Esophagus squamous epithelium (tissue), 5 donors: ENCODE results near the gene RPGRIP1. TPM values are rescaled to one million over a fixed set of nuclear protein-coding genes. Genes with fewer than 3 reads are reported as not detected.

Experiments used
- DNase-seq: peaks from one replicate; lab custom pipeline; 2025; lab: John Stamatoyannopoulos, UW
- H3K27ac ChIP-seq, 4 donors: fragments of 200-600 bp; sonication (generic); one replicate each; pipeline ENCODE4 v1.5.1; 2016 to 2019; ENCODE audit warnings: mild to moderate bottlenecking in 1 of 4
- H3K27me3 ChIP-seq, 4 donors: fragments of 200-600 bp; sonication (generic); 1 replicate in 3 of 4; 2 replicates in 1 of 4; pipeline versions ENCODE4 v1.5.1 to v1.6.0; 2017 to 2021; ENCODE audit warnings: antibody characterized with exemption in 1 of 4
- H3K36me3 ChIP-seq, 3 donors: fragments of 200-600 bp; sonication (generic); one replicate each; pipeline ENCODE4 v1.5.1; 2016 to 2019
- H3K4me1 ChIP-seq, 3 donors: fragments of 200-600 bp; sonication (generic); one replicate each; pipeline ENCODE4 v1.5.1; 2017 to 2019
- H3K4me3 ChIP-seq, 4 donors: fragments of 200-600 bp; sonication (generic); 1 replicate in 3 of 4; 2 replicates in 1 of 4; pipeline ENCODE4 v1.5.1; 2016 to 2019; ENCODE audit warnings: mild to moderate bottlenecking in 2 of 4, moderate library complexity in 1 of 4
- H3K9me3 ChIP-seq, 3 donors: fragments of 200-600 bp; sonication (generic); one replicate each; pipeline ENCODE4 v1.5.1; 2016 to 2019
- POLR2A ChIP-seq, 4 donors: fragments of 450-650 bp; IDR thresholded peaks; one replicate each; pipeline ENCODE4 v1.6.1; 2017; ENCODE audit warnings: antibody characterized with exemption in 4 of 4, mild to moderate bottlenecking in 4 of 4, moderate library complexity in 3 of 4
- WGBS, 2 donors: methylation state at CpG; one replicate each; pipeline ENCODE4 v1.1.5; 2018; 5-methylcytosine and 5-hydroxymethylcytosine counted together
- intact Hi-C: fragments of 100-400 bp; cut with DNase I; formaldehyde crosslinking; loops from one replicate; pipeline ENCODE4 v1.15.0; 2022
- total RNA-seq, 4 donors: library from RNA; depleted of rRNA; stranded (reverse); fragments of >200 nt; gene quantifications; one replicate each; pipeline ENCODE4 v1.1.0, GENCODE V29; 2016
- TF ChIP-seq, protein P1 (sequence below), 6 experiments: fragments of 450-650 bp in 4 of 6; fragments of 200-600 bp in 2 of 6; sonication (generic) in 2 of 6; IDR thresholded peaks; one replicate each; pipeline ENCODE4 v1.5.1; 2016 to 2019; ENCODE audit warnings: antibody characterized with exemption in 6 of 6, mild to moderate bottlenecking in 4 of 6, moderate library complexity in 4 of 6
- donor health status: DM: yes; HTN: yes; CAD: no.

Gene RPGRIP1
- total RNA-seq, 4 donors from 2014 or later, result not detected

DNA sequence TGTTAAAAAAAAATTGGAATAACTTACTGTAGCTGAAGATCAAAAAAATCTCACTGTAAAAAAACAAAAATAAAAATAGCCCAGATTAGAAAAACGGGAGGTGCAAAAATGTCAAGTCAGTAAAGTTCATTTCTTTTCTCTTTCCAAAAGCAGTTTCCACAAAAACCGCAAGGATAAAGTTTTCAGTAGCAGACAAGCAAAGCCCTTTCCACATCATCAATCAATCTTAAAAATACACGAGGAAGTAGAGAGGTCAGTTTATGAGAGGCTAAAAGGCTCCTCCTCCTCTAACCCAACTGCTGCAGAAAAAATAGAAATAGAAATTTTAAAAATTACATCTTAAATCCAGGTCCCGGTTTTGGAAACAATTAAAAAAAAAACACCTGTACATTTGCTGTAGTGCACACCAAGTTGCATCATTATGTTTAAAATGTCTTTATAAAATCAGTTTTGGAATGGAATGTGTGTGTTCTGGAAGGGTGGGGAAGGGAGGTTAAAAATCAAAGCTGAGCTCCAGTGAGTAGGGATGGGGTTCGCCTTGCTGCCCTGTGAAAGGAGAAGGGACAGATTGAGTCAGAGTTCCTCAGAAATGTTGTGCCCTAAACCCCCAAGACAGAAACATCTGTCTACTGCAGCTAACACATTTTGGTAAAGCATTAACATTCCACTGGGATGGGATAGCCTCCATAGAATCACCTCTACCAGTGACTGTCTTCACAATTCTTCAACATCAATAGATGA lies 16.4 kb upstream of the RPGRIP1 start:
- H3K27me3 ChIP-seq, result no peaks in the 10 kb centered on the region
- peaks cover 47 to 96% (median 58%) of the 10 kb centered on the region in 3 donors for H3K4me1 ChIP-seq
- H3K36me3 ChIP-seq, result peaks cover 4 to 81% (median 7%) of the 10 kb centered on the region in 3 donors
- intact Hi-C loops, result no loop called here
- 4 to 10% methylated on average over 5 of the region's 5 CpGs for WGBS, 2 donors
- H3K27ac ChIP-seq, result peak overlapping the region in 3 of 4 donors; percentile 32 to 53 (median 47)
- DNase-seq, result no peak
- peak overlapping the region in 1 of 4 donors; percentile 17 for H3K4me3 ChIP-seq
- TF ChIP-seq, protein P1, sequence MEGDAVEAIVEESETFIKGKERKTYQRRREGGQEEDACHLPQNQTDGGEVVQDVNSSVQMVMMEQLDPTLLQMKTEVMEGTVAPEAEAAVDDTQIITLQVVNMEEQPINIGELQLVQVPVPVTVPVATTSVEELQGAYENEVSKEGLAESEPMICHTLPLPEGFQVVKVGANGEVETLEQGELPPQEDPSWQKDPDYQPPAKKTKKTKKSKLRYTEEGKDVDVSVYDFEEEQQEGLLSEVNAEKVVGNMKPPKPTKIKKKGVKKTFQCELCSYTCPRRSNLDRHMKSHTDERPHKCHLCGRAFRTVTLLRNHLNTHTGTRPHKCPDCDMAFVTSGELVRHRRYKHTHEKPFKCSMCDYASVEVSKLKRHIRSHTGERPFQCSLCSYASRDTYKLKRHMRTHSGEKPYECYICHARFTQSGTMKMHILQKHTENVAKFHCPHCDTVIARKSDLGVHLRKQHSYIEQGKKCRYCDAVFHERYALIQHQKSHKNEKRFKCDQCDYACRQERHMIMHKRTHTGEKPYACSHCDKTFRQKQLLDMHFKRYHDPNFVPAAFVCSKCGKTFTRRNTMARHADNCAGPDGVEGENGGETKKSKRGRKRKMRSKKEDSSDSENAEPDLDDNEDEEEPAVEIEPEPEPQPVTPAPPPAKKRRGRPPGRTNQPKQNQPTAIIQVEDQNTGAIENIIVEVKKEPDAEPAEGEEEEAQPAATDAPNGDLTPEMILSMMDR (IDR thresholded peaks at IDR 0.05), result no peak
- no peak for TF ChIP-seq POLR2A (IDR thresholded peaks at IDR 0.05)
- H3K9me3 ChIP-seq, result no peaks in the 10 kb centered on the region

DNA sequence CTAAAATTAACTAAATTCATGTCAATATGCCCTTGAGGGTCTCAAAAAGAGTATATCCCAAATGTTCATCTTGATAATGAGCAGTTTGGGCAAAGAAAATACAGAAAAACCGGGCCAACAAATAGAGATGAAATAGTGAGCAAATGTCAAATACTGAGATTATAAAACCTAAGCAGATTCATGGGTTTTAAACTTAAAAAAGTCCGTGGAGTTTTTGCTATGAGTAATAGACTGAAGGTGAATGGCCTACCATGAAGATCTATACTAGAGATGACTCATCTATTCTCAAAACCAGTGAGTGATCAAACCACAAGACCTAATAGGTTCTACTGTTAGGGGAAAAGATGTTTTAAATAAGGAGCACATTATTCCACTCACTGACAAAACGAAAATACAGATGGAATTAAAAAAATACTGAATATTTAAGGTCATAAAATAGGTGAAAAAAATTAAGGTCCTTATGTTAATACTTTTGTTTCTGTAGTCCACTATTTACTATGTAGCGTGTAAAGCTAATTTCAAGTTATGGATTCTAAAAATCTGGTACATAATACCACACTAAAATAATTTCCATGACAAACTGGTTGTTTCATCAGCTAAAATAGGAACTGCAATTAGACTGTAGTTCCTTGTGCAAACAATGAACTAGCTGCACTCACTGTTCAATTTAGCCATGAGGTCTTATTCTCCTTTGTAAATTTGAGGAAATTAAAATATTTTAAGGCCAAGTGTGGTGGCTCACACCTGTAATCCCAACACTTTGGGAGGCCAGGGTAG lies 15.7 kb upstream of the RPGRIP1 start:
- TF ChIP-seq, protein P1 (IDR thresholded peaks at IDR 0.05), result no peak
- no peak for TF ChIP-seq POLR2A (IDR thresholded peaks at IDR 0.05)
- H3K36me3 ChIP-seq, result peaks cover 4 to 74% (median 7%) of the 10 kb centered on the region in 3 donors

DNA sequence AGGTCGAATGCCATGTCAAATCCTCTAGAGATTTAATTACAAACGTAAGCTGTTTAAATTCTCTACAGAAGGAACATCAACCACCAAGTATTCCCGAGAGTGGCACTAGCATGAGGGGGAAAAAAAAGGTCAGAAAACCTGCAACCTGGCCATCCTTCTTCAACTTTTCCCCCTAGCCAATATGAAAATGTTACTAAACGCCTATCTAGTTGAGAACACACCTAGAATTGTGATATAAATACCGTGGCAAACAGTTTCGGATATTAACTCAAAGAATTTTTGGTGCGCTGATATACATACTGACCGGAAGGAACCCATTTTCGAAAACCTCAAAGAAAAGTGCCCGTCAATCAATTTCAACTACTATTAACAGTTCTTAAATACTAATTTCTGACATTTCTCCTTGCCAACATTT lies 12.4 kb upstream of the RPGRIP1 start:
- peaks cover 45 to 68% (median 50%) of the 10 kb centered on the region in 3 donors for H3K4me1 ChIP-seq

More for the DNA sequence above, 15.7 kb upstream of the RPGRIP1 start:
- 23% methylated on average over 4 of the region's 4 CpGs for WGBS, 2 donors
- no peak for DNase-seq
- H3K4me3 ChIP-seq, result peak overlapping the region in 1 of 4 donors; percentile 17
- intact Hi-C loops, result no loop called here
- peaks cover 47 to 88% (median 52%) of the 10 kb centered on the region in 3 donors for H3K4me1 ChIP-seq
- peak overlapping the region in 3 of 4 donors; percentile 32 to 53 (median 47) for H3K27ac ChIP-seq
- no peaks in the 10 kb centered on the region for H3K9me3 ChIP-seq
- H3K27me3 ChIP-seq, result no peaks in the 10 kb centered on the region

DNA sequence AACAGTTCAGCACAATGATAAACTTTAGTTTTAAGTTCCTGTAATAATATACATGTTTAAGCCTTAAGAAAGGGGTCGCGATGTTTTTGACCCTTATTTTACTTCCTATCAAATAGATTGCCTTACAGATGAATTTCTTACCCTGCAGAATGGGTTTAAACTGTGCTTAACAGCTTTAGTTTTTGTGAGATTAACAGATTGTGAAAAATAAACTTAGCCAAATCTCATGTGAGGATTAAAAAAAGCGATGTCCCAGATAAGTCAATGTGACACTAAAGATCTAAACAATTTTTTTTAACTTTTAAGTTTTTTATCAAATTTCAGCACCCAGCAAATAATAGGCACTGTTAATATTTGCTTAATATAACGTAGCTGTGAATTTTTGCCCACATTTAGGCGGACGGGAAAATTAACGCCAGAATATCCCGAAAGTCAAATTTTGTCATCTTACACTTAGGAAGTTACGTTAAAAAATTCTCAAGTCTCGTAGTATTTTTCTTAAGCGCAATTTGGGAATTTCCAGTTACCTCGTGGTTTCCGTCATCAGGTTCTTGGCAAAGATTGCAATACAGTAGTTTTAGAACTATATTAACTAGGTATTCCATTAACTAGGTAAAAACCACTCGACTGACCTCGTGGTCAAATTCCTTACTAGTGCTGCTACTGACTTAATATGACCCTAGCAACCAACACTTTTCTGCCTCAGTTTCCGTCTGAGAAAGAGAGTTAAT lies 11.8 kb upstream of the RPGRIP1 start:
- H3K4me1 ChIP-seq, result peaks cover 39 to 62% (median 45%) of the 10 kb centered on the region in 3 donors
- peak overlapping the region; percentile 92 to 100 (median 96) for H3K27ac ChIP-seq
- intact Hi-C loops, result no loop called here
- 0 to 2% methylated on average over 16 of the region's 16 CpGs for WGBS, 2 donors
- H3K36me3 ChIP-seq, result peaks cover 0 to 35% (median 0%) of the 10 kb centered on the region in 3 donors
- H3K9me3 ChIP-seq, result no peaks in the 10 kb centered on the region
- DNase-seq, result no peak
- no peak for TF ChIP-seq POLR2A (IDR thresholded peaks at IDR 0.05)
- TF ChIP-seq, protein P1 (IDR thresholded peaks at IDR 0.05), result no peak
- H3K4me3 ChIP-seq, result peak overlapping the region; percentile 57 to 98 (median 86)
- no peaks in the 10 kb centered on the region for H3K27me3 ChIP-seq

More for the DNA sequence above, 12.4 kb upstream of the RPGRIP1 start:
- intact Hi-C loops, result no loop called here
- H3K27ac ChIP-seq, result peak overlapping the region; percentile 57 to 100 (median 94)
- peaks cover 0 to 42% (median 5%) of the 10 kb centered on the region in 3 donors for H3K36me3 ChIP-seq
- H3K27me3 ChIP-seq, result no peaks in the 10 kb centered on the region
- WGBS, 2 donors, result 0 to 2% methylated on average over 10 of the region's 10 CpGs
- H3K4me3 ChIP-seq, result peak overlapping the region; percentile 57 to 98 (median 86)
- no peak for TF ChIP-seq POLR2A (IDR thresholded peaks at IDR 0.05)
- TF ChIP-seq, protein P1 (IDR thresholded peaks at IDR 0.05), result no peak
- DNase-seq, result no peak
- no peaks in the 10 kb centered on the region for H3K9me3 ChIP-seq
